GM12891 (cell line): ENCODE results near the gene HOXD4.

ENCODE experiments used
- POLR2A ChIP-seq: IDR thresholded peaks from 2 replicates; pipeline ENCODE4 v1.6.1; 2011; ENCODE audit warnings: low read depth, low read length, control low read depth
- POLR2AphosphoS5 ChIP-seq: IDR thresholded peaks from 2 replicates; pipeline ENCODE4 v1.6.1; 2011; ENCODE audit warnings: low read depth, low read length, control low read depth
- TAF1 ChIP-seq: IDR thresholded peaks from 2 replicates; pipeline ENCODE4 v1.6.1; 2011; ENCODE audit warnings: low read depth, low read length, control low read depth

DNA sequence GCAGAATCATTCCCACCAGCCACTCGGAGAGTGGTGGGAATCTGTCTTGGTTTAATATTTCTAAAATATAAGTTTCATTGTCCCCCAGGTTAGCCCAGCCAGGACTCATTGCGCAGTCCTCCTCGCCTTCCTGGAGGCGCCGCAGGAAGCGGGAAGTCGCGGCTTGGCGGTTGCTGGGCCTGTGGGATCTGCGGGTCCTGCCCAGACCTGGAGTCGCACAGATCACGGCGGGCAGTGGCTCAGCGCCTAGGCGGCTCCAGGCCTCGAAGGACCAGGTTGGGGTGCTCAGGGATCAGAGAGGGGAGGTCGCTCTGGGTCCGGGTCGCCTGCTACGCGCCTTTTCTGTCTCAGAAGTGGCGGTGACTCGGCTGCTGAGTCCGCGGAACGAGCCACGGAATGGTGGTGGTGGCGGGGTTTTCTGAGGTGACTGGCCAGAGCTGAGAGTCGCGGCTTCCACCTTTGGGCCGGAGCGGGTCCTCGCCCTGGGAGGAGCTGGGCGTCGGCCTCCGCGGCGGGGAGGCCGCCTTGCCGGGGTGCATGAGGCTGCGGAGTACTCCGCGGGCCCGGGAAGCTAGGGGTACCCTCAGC is 8.4 kb downstream of the HOXD4 start:
- TF ChIP-seq POLR2A (no peak), POLR2AphosphoS5 (no peak), TAF1 (no peak)
